Esophagus muscularis mucosa (tissue), 4 donors: ENCODE results near the gene ISOC2.
"Not testable (repeated sequence)": the region's sequence is repeated elsewhere in the genome, so short reads cannot be mapped to it uniquely, and the experiment has no call there.

ENCODE experiments used
- CTCF ChIP-seq, 3 experiments: fragments of 200-600 bp in 2 of 3; fragments of 450-650 bp in 1 of 3; sonication (generic) in 2 of 3; IDR thresholded peaks; one replicate each; pipeline ENCODE4 v1.5.1; 2017 to 2019; ENCODE audit warnings: antibody characterized with exemption in 3 of 3, mild to moderate bottlenecking in 2 of 3, moderate library complexity in 1 of 3
- EP300 ChIP-seq: sonication (generic); formaldehyde crosslinking; IDR thresholded peaks from one replicate; pipeline ENCODE4 v1.6.1; 2017; ENCODE audit warnings: antibody characterized with exemption
- POLR2A ChIP-seq: fragments of 450-650 bp; IDR thresholded peaks from one replicate; pipeline ENCODE4 v1.6.1; 2017; ENCODE audit warnings: antibody characterized with exemption, moderate library complexity, mild to moderate bottlenecking, low read depth

DNA sequence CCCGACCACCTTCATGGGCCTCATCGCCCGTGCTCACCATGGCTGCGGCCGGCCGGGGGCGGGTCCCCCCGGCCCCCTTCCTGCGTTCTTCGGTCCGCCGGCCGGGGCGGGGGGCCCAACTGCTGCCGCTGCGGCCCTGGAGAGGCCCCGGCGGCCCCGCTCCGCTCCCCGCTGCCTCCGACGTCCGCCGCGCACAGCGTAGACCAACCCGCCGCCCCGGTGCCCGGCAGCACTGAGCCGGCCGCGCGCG is 54.0 kb downstream of the ISOC2 start, which contains the start of gene UBE2S:
- not testable (repeated sequence) for TF ChIP-seq CTCF (IDR thresholded peaks at IDR 0.05); EP300
- peak; percentile 71 for TF ChIP-seq POLR2A
